Peyer's patch (tissue), 4 donors: Measurements from ENCODE around the gene ARRDC1. TPM values are rescaled to one million over a fixed set of nuclear protein-coding genes. Genes with fewer than 3 reads are reported as not detected.
A peak's percentile ranks its signal among the peaks of the same experiment; 100 is the strongest.

ENCODE experiments used
- DNase-seq, 3 donors: peaks; one replicate each; pipeline ENCODE4 v3.0.0-alpha.2; 2017 to 2019
- H3K27ac ChIP-seq, 4 donors: fragments of 200-600 bp; sonication (generic); one replicate each; pipeline ENCODE4 v1.5.1; 2016 to 2019
- H3K27me3 ChIP-seq, 2 donors: fragments of 200-600 bp; sonication (generic); one replicate each; pipeline ENCODE4 v1.5.1; 2019
- H3K36me3 ChIP-seq, 3 donors: fragments of 200-600 bp; sonication (generic); one replicate each; pipeline ENCODE4 v1.5.1; 2016 to 2019
- H3K4me1 ChIP-seq, 4 donors: fragments of 200-600 bp; sonication (generic); one replicate each; pipeline ENCODE4 v1.5.1; 2016 to 2019
- H3K4me3 ChIP-seq, 4 donors: fragments of 200-600 bp; sonication (generic); 1 replicate in 3 of 4; 2 replicates in 1 of 4; pipeline ENCODE4 v1.5.1; 2016 to 2019; ENCODE audit warnings: mild to moderate bottlenecking in 1 of 4
- H3K9me3 ChIP-seq, 4 donors: fragments of 200-600 bp; sonication (generic); one replicate each; pipeline ENCODE4 v1.5.1; 2016 to 2019; ENCODE audit warnings: mild to moderate bottlenecking in 1 of 4
- POLR2A ChIP-seq, 2 donors: fragments of 450-650 bp; IDR thresholded peaks; one replicate each; pipeline ENCODE4 v1.5.1; 2017; ENCODE audit warnings: antibody characterized with exemption in 2 of 2, mild to moderate bottlenecking in 2 of 2, moderate library complexity in 2 of 2
- total RNA-seq, 4 donors: library from RNA; depleted of rRNA; stranded (reverse); fragments of >200 nt; gene quantifications; one replicate each; pipeline ENCODE4 v1.1.0, GENCODE V29; 2016
- TF ChIP-seq, protein P1 (sequence below), 6 experiments: fragments of 450-650 bp in 4 of 6; fragments of 200-600 bp in 2 of 6; sonication (generic) in 1 of 6; IDR thresholded peaks; one replicate each; pipeline ENCODE4 v1.5.1; 2017 to 2019; ENCODE audit warnings: antibody characterized with exemption in 6 of 6, mild to moderate bottlenecking in 3 of 6, moderate library complexity in 1 of 6

Gene ARRDC1
- total RNA-seq, 4 donors from 2014 or later: 102 to 341 (median 175) TPM

GRCh38 chr9:137632230-137633161 lies 27.0 kb downstream of the ARRDC1 start:
- no peaks in the 10 kb centered on the region for H3K27me3 ChIP-seq
- no peak overlapping the region for H3K27ac ChIP-seq
- no peak overlapping the region for H3K4me3 ChIP-seq
- TF ChIP-seq, protein P1, sequence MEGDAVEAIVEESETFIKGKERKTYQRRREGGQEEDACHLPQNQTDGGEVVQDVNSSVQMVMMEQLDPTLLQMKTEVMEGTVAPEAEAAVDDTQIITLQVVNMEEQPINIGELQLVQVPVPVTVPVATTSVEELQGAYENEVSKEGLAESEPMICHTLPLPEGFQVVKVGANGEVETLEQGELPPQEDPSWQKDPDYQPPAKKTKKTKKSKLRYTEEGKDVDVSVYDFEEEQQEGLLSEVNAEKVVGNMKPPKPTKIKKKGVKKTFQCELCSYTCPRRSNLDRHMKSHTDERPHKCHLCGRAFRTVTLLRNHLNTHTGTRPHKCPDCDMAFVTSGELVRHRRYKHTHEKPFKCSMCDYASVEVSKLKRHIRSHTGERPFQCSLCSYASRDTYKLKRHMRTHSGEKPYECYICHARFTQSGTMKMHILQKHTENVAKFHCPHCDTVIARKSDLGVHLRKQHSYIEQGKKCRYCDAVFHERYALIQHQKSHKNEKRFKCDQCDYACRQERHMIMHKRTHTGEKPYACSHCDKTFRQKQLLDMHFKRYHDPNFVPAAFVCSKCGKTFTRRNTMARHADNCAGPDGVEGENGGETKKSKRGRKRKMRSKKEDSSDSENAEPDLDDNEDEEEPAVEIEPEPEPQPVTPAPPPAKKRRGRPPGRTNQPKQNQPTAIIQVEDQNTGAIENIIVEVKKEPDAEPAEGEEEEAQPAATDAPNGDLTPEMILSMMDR (IDR thresholded peaks at IDR 0.05): no peak
- no peak for TF ChIP-seq POLR2A (IDR thresholded peaks at IDR 0.05)
- DNase-seq: peak in 1 of 3 donors; percentile 35
- no peaks in the 10 kb centered on the region for H3K9me3 ChIP-seq
- peaks cover 0 to 51% (median 4%) of the 10 kb centered on the region in 4 donors for H3K4me1 ChIP-seq
- no peaks in the 10 kb centered on the region for H3K36me3 ChIP-seq

GRCh38 chr9:137634016-137634415 lies 28.5 kb downstream of the ARRDC1 start:
- no peaks in the 10 kb centered on the region for H3K27me3 ChIP-seq
- H3K9me3 ChIP-seq: no peaks in the 10 kb centered on the region
- H3K36me3 ChIP-seq: no peaks in the 10 kb centered on the region
- no peak for DNase-seq
- no peak overlapping the region for H3K27ac ChIP-seq
- TF ChIP-seq POLR2A (IDR thresholded peaks at IDR 0.05): no peak
- TF ChIP-seq, protein P1 (IDR thresholded peaks at IDR 0.05): no peak
- peaks cover 0 to 41% (median 6%) of the 10 kb centered on the region in 4 donors for H3K4me1 ChIP-seq
- no peak overlapping the region for H3K4me3 ChIP-seq

GRCh38 chr9:137638680-137639079 lies 33.2 kb downstream of the ARRDC1 start:
- no peaks in the 10 kb centered on the region for H3K27me3 ChIP-seq
- H3K4me1 ChIP-seq: peaks cover 0 to 11% (median 5%) of the 10 kb centered on the region in 4 donors
- H3K27ac ChIP-seq: peak overlapping the region in 1 of 4 donors; percentile 2
- no peak overlapping the region for H3K4me3 ChIP-seq
- no peaks in the 10 kb centered on the region for H3K36me3 ChIP-seq
- no peaks in the 10 kb centered on the region for H3K9me3 ChIP-seq
- TF ChIP-seq POLR2A (IDR thresholded peaks at IDR 0.05): no peak
- TF ChIP-seq, protein P1 (IDR thresholded peaks at IDR 0.05): no peak
- DNase-seq: peak in 1 of 3 donors; percentile 27

- no peaks in the 10 kb centered on the region for H3K36me3 ChIP-seq
- TF ChIP-seq, protein P1 (IDR thresholded peaks at IDR 0.05): no peak
- TF ChIP-seq POLR2A (IDR thresholded peaks at IDR 0.05): no peak
- peak overlapping the region in 2 of 4 donors; percentile 2 to 49 for H3K27ac ChIP-seq
- H3K27me3 ChIP-seq: no peaks in the 10 kb centered on the region
- peak overlapping the region in 2 of 4 donors; percentile 11 to 20 for H3K4me3 ChIP-seq
- no peak for DNase-seq
- H3K9me3 ChIP-seq: no peaks in the 10 kb centered on the region
- H3K4me1 ChIP-seq: peaks cover 0 to 11% (median 5%) of the 10 kb centered on the region in 4 donors
Measured at GRCh38 chr9:137639303-137640051, 34.0 kb downstream of the ARRDC1 start.

GRCh38 chr9:137640862-137641261 lies 35.4 kb downstream of the ARRDC1 start:
- Histone ChIP-seq H3K27me3 (no peaks in the 10 kb centered on the region), H3K27ac (no peak overlapping the region), H3K4me3 (no peak overlapping the region), H3K36me3 (no peaks in the 10 kb centered on the region), H3K9me3 (no peaks in the 10 kb centered on the region), H3K4me1 (peaks cover 0 to 11% (median 5%) of the 10 kb centered on the region in 4 donors)
- no peak for TF ChIP-seq POLR2A (IDR thresholded peaks at IDR 0.05)
- TF ChIP-seq, protein P1 (IDR thresholded peaks at IDR 0.05): no peak
- no peak for DNase-seq
